HEK293 (cell line): Measurements from ENCODE around the gene ZNF354C.
A peak's percentile ranks its signal among the peaks of the same experiment; 100 is the strongest.

Experiments used
- CTCF ChIA-PET: fragments of 350-600 bp; formaldehyde crosslinking; extraction: SDS; loops from one replicate; lab custom pipeline; 2021; ENCODE audit warnings: antibody characterized with exemption; lab: Yijun Ruan, JAX
- POLR2A ChIA-PET: fragments of 300-600 bp; formaldehyde crosslinking; extraction: SDS; loops from one replicate; lab custom pipeline; 2020; ENCODE audit warnings: antibody characterized with exemption, inconsistent platforms; lab: Yijun Ruan, JAX
- H3K27ac ChIP-seq: fragments of 200-500 bp; sonication (Bioruptor generic); 2 replicates; pipeline ENCODE4 v1.5.1; 2014; ENCODE audit warnings: low read depth, low read length, control low read depth, inconsistent platforms; ENCODE audit errors: extremely low read depth
- H3K36me3 ChIP-seq, 2 experiments: fragments of 200-500 bp in 1 of 2; sonication (Bioruptor generic) in 1 of 2; 1 replicate in 1 of 2; 2 replicates in 1 of 2; pipeline ENCODE4 v1.5.1; 2014 to 2017; ENCODE audit warnings: inconsistent platforms in 2 of 2, low read length in 2 of 2; ENCODE audit not compliant: control insufficient read depth in 2 of 2, insufficient read depth in 1 of 2
- H3K4me1 ChIP-seq: fragments of 200-500 bp; sonication (Bioruptor generic); 2 replicates; pipeline ENCODE4 v1.5.1; 2014; ENCODE audit warnings: mild to moderate bottlenecking, low read length, inconsistent platforms; ENCODE audit not compliant: control insufficient read depth, insufficient read depth
- H3K4me3 ChIP-seq: 2 replicates; pipeline ENCODE4 v1.5.1; 2011; ENCODE audit warnings: low read depth, mild to moderate bottlenecking, control low read depth, low read length, moderate library complexity
- H3K9me3 ChIP-seq: fragments of 200-500 bp; sonication (Bioruptor generic); 2 replicates; pipeline ENCODE4 v1.5.1; 2014; ENCODE audit warnings: low read depth, low read length, inconsistent platforms; ENCODE audit not compliant: control insufficient read depth, insufficient read depth
- BCL11B ChIP-seq: fragments of 450-650 bp; formaldehyde crosslinking; IDR thresholded peaks from 2 replicates; pipeline ENCODE4 v1.5.1; 2016; ENCODE audit warnings: low read depth, missing biosample characterization, missing genetic modification characterization
- KLF7 ChIP-seq: fragments of 450-650 bp; formaldehyde crosslinking; IDR thresholded peaks from 2 replicates; pipeline ENCODE4 v1.5.1; 2016; ENCODE audit warnings: missing biosample characterization, missing genetic modification characterization, borderline replicate concordance
- KLF9 ChIP-seq: fragments of 450-650 bp; formaldehyde crosslinking; IDR thresholded peaks from 2 replicates; pipeline ENCODE4 v1.5.1; 2016; ENCODE audit warnings: missing biosample characterization, missing genetic modification characterization, low read depth
- OVOL3 ChIP-seq: fragments of 450-650 bp; formaldehyde crosslinking; IDR thresholded peaks from 2 replicates; pipeline ENCODE4 v1.5.1; 2016; ENCODE audit warnings: missing biosample characterization, missing genetic modification characterization
- SETDB1 ChIP-seq: IDR thresholded peaks from one replicate; pipeline ENCODE4 v1.6.1; 2017; ENCODE audit warnings: mild to moderate bottlenecking, low read length, moderate library complexity, mixed read lengths; ENCODE audit not compliant: insufficient read length
- SP7 ChIP-seq: fragments of 450-650 bp; formaldehyde crosslinking; IDR thresholded peaks from 2 replicates; pipeline ENCODE4 v1.5.1; 2016; ENCODE audit warnings: missing biosample characterization, missing genetic modification characterization
- TRIM28 ChIP-seq: IDR thresholded peaks from 2 replicates; pipeline ENCODE4 v1.6.1; 2011; ENCODE audit warnings: low read length, control low read depth, borderline replicate concordance
- ZNF132 ChIP-seq: fragments of 450-650 bp; formaldehyde crosslinking; IDR thresholded peaks from 2 replicates; pipeline ENCODE4 v1.5.1; 2017; ENCODE audit warnings: missing biosample characterization, missing genetic modification characterization, borderline replicate concordance
- ZNF157 ChIP-seq: fragments of 450-650 bp; formaldehyde crosslinking; IDR thresholded peaks from 2 replicates; pipeline ENCODE4 v1.5.1; 2016; ENCODE audit warnings: missing biosample characterization, missing genetic modification characterization
- ZNF16 ChIP-seq: fragments of 450-650 bp; formaldehyde crosslinking; IDR thresholded peaks from 2 replicates; pipeline ENCODE4 v1.5.1; 2016; ENCODE audit warnings: low read depth, missing biosample characterization, missing genetic modification characterization
- ZNF169 ChIP-seq: fragments of 450-650 bp; formaldehyde crosslinking; IDR thresholded peaks from 2 replicates; pipeline ENCODE4 v1.5.1; 2016; ENCODE audit warnings: missing biosample characterization, missing genetic modification characterization
- ZNF184 ChIP-seq: fragments of 450-650 bp; IDR thresholded peaks from 2 replicates; pipeline ENCODE4 v1.5.1; 2018; ENCODE audit warnings: missing biosample characterization, mild to moderate bottlenecking, missing genetic modification characterization
- ZNF391 ChIP-seq: fragments of 450-650 bp; formaldehyde crosslinking; IDR thresholded peaks from 2 replicates; pipeline ENCODE4 v1.5.1; 2016; ENCODE audit warnings: low read depth, missing biosample characterization, missing genetic modification characterization, borderline replicate concordance
- ZNF423 ChIP-seq: fragments of 450-650 bp; formaldehyde crosslinking; IDR thresholded peaks from 2 replicates; pipeline ENCODE4 v1.5.1; 2016; ENCODE audit warnings: missing biosample characterization, missing genetic modification characterization
- ZNF623 ChIP-seq: fragments of 450-650 bp; formaldehyde crosslinking; IDR thresholded peaks from 2 replicates; pipeline ENCODE4 v1.5.1; 2016; ENCODE audit warnings: missing biosample characterization, missing genetic modification characterization
- ZNF707 ChIP-seq: fragments of 450-650 bp; formaldehyde crosslinking; IDR thresholded peaks from 2 replicates; pipeline ENCODE4 v1.5.1; 2016; ENCODE audit warnings: missing biosample characterization, missing genetic modification characterization
- ZNF747 ChIP-seq: fragments of 450-650 bp; formaldehyde crosslinking; IDR thresholded peaks from 2 replicates; pipeline ENCODE4 v1.5.1; 2016; ENCODE audit warnings: missing biosample characterization, missing genetic modification characterization
- ZSCAN23 ChIP-seq: fragments of 450-650 bp; formaldehyde crosslinking; IDR thresholded peaks from 2 replicates; pipeline ENCODE4 v1.5.1; 2016; ENCODE audit warnings: missing biosample characterization, missing genetic modification characterization
- ZXDB ChIP-seq: fragments of 450-650 bp; formaldehyde crosslinking; IDR thresholded peaks from 2 replicates; pipeline ENCODE4 v1.5.1; 2016; ENCODE audit warnings: missing biosample characterization, missing genetic modification characterization
- TF ChIP-seq, protein P1 (sequence below): fragments of 450-650 bp; formaldehyde crosslinking; optimal IDR thresholded peaks from 2 replicates; pipeline ENCODE3; 2016; ENCODE audit warnings: missing biosample characterization, mild to moderate bottlenecking, missing genetic modification characterization
- TF ChIP-seq, protein P2 (sequence below): fragments of 450-650 bp; formaldehyde crosslinking; IDR thresholded peaks from 2 replicates; pipeline ENCODE4 v1.5.1; 2017; ENCODE audit warnings: missing biosample characterization, mild to moderate bottlenecking, missing genetic modification characterization, moderate library complexity
- TF ChIP-seq, protein P3 (sequence below): fragments of 450-650 bp; formaldehyde crosslinking; conservative IDR thresholded peaks from 2 replicates; pipeline ENCODE4 v1.5.1; 2016; ENCODE audit warnings: low read depth, missing biosample characterization, missing genetic modification characterization
- TF ChIP-seq, protein P4 (sequence below): fragments of 450-650 bp; IDR thresholded peaks from 2 replicates; pipeline ENCODE4 v1.5.1; 2018; ENCODE audit warnings: missing biosample characterization, mild to moderate bottlenecking, missing genetic modification characterization
- TF ChIP-seq, protein P5 (sequence below): fragments of 450-650 bp; formaldehyde crosslinking; IDR thresholded peaks from 2 replicates; pipeline ENCODE4 v1.5.1; 2016; ENCODE audit warnings: missing biosample characterization, missing genetic modification characterization

The ZNF354C gene

DNA sequence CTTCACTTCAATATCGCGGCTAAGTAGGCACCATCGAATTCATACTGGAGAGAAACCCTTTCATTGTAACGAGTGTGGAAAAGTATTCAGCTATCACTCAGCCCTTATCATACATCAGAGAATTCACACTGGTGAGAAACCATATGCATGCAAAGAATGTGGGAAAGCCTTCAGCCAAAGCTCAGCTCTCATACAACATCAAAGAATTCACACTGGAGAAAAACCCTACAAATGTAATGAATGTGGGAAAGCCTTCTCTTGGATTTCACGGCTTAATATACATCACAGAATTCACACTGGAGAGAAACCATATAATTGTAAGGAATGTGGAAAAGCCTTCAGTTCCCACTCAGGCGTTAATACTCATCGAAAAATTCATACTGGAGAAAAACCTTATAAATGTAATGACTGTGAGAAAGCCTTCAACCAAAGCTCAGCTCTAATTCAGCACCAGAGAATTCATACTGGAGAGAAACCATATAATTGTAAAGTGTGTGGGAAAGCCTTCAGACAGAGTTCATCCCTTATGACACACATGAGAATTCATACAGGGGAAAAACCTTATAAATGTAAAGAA is 27.1 kb upstream of the ZNF354C start:
- peaks cover 7 to 49% of the 10 kb centered on the region in 2 experiments; a peak in 2 of 3 replicates for H3K36me3 ChIP-seq
- POLR2A ChIA-PET, result no interaction called here
- peaks cover 8% of the 10 kb centered on the region for H3K9me3 ChIP-seq

DNA sequence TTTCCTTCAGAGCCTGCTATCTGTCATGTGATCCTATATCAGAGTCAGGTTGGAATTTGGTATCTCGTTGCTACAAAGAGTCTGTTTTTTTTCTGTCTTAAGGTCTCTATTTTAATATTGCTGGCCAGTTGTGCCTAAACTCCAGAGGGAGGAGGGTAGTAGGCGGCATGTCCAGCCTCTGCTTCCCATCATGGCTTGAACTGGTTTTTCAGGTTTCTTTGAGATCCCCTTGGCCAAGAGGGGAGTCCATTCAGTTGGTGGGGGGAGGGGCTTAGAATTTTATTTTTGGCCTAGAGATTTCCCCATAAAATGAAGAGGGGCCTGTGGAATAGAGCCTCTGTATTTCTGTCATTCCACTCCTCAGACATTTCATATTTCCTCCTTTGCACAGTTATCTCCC is 15.4 kb upstream of the ZNF354C start:
- TF ChIP-seq, protein P1, sequence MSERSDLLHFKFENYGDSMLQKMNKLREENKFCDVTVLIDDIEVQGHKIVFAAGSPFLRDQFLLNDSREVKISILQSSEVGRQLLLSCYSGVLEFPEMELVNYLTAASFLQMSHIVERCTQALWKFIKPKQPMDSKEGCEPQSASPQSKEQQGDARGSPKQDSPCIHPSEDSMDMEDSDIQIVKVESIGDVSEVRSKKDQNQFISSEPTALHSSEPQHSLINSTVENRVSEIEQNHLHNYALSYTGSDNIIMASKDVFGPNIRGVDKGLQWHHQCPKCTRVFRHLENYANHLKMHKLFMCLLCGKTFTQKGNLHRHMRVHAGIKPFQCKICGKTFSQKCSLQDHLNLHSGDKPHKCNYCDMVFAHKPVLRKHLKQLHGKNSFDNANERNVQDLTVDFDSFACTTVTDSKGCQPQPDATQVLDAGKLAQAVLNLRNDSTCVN (tag by site-specific recombination), result no peak
- TF ChIP-seq ZNF157 (no peak), ZNF423 (tag by site-specific recombination) (no peak), KLF9 (tag by site-specific recombination) (no peak), ZNF169 (tag by site-specific recombination) (no peak), SP7 (tag by site-specific recombination) (no peak), ZSCAN23 (tag by site-specific recombination) (no peak), ZXDB (no peak), ZNF132 (tag by site-specific recombination) (no peak), ZNF391 (tag by site-specific recombination) (no peak), ZNF747 (tag by site-specific recombination) (no peak), ZNF16 (tag by site-specific recombination) (no peak), ZNF707 (no peak)
- TF ChIP-seq, protein P2, sequence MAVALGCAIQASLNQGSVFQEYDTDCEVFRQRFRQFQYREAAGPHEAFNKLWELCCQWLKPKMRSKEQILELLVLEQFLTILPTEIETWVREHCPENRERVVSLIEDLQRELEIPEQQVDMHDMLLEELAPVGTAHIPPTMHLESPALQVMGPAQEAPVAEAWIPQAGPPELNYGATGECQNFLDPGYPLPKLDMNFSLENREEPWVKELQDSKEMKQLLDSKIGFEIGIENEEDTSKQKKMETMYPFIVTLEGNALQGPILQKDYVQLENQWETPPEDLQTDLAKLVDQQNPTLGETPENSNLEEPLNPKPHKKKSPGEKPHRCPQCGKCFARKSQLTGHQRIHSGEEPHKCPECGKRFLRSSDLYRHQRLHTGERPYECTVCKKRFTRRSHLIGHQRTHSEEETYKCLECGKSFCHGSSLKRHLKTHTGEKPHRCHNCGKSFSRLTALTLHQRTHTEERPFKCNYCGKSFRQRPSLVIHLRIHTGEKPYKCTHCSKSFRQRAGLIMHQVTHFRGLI (tag by site-specific recombination), result no peak
- TF ChIP-seq, protein P3, sequence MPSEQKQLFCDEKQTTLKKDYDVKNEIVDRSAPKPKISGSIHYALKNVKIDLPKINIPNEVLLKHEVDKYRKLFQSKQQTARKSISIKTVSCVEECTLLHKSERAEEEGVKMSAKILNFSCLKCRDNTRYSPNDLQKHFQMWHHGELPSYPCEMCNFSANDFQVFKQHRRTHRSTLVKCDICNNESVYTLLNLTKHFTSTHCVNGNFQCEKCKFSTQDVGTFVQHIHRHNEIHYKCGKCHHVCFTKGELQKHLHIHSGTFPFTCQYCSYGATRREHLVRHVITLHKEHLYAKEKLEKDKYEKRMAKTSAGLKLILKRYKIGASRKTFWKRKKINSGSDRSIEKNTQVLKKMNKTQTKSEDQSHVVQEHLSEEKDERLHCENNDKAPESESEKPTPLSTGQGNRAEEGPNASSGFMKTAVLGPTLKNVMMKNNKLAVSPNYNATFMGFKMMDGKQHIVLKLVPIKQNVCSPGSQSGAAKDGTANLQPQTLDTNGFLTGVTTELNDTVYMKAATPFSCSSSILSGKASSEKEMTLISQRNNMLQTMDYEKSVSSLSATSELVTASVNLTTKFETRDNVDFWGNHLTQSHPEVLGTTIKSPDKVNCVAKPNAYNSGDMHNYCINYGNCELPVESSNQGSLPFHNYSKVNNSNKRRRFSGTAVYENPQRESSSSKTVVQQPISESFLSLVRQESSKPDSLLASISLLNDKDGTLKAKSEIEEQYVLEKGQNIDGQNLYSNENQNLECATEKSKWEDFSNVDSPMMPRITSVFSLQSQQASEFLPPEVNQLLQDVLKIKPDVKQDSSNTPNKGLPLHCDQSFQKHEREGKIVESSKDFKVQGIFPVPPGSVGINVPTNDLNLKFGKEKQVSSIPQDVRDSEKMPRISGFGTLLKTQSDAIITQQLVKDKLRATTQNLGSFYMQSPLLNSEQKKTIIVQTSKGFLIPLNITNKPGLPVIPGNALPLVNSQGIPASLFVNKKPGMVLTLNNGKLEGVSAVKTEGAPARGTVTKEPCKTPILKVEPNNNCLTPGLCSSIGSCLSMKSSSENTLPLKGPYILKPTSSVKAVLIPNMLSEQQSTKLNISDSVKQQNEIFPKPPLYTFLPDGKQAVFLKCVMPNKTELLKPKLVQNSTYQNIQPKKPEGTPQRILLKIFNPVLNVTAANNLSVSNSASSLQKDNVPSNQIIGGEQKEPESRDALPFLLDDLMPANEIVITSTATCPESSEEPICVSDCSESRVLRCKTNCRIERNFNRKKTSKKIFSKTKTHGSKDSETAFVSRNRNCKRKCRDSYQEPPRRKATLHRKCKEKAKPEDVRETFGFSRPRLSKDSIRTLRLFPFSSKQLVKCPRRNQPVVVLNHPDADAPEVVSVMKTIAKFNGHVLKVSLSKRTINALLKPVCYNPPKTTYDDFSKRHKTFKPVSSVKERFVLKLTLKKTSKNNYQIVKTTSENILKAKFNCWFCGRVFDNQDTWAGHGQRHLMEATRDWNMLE (tag by site-specific recombination), result no peak
- TF ChIP-seq, protein P4, sequence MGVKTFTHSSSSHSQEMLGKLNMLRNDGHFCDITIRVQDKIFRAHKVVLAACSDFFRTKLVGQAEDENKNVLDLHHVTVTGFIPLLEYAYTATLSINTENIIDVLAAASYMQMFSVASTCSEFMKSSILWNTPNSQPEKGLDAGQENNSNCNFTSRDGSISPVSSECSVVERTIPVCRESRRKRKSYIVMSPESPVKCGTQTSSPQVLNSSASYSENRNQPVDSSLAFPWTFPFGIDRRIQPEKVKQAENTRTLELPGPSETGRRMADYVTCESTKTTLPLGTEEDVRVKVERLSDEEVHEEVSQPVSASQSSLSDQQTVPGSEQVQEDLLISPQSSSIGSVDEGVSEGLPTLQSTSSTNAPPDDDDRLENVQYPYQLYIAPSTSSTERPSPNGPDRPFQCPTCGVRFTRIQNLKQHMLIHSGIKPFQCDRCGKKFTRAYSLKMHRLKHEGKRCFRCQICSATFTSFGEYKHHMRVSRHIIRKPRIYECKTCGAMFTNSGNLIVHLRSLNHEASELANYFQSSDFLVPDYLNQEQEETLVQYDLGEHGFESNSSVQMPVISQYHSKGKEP (tag by site-specific recombination), result no peak
- TF ChIP-seq, protein P5, sequence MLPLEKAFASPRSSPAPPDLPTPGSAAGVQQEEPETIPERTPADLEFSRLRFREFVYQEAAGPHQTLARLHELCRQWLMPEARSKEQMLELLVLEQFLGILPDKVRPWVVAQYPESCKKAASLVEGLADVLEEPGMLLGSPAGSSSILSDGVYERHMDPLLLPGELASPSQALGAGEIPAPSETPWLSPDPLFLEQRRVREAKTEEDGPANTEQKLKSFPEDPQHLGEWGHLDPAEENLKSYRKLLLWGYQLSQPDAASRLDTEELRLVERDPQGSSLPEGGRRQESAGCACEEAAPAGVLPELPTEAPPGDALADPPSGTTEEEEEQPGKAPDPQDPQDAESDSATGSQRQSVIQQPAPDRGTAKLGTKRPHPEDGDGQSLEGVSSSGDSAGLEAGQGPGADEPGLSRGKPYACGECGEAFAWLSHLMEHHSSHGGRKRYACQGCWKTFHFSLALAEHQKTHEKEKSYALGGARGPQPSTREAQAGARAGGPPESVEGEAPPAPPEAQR (tag by site-specific recombination), result no peak
- Histone ChIP-seq H3K4me1 (no peaks in the 10 kb centered on the region), H3K9me3 (no peaks in the 10 kb centered on the region), H3K36me3 (no peaks in the 10 kb centered on the region), H3K27ac (no peak overlapping the region), H3K4me3 (no peak overlapping the region)
- ChIA-PET CTCF (no interaction called here), POLR2A (no interaction called here)

More for the DNA sequence above, 27.1 kb upstream of the ZNF354C start:
- TF ChIP-seq ZNF623 (tag by site-specific recombination) (no peak), SETDB1 (peak; percentile 99), ZNF184 (tag by site-specific recombination) (no peak), OVOL3 (no peak), TRIM28 (peak; percentile 96; the same call in 1 of the 2 replicates), KLF7 (tag by site-specific recombination) (no peak), BCL11B (tag by site-specific recombination) (no peak)
- no peaks in the 10 kb centered on the region for H3K4me1 ChIP-seq
- CTCF ChIA-PET, result no interaction called here
- H3K4me3 ChIP-seq, result no peak overlapping the region
- no peak overlapping the region for H3K27ac ChIP-seq
